ENCODE measurements around the gene ARHGAP10.

The ARHGAP10 gene

GRCh38 chr4:147923854-147924253 lies 192.0 kb downstream of the ARHGAP10 start:
- no peaks in the 10 kb centered on the region for H3K36me3 ChIP-seq (ENCODE audit: control insufficient read depth, insufficient read depth, low read length)
- no peaks in the 10 kb centered on the region for H3K9me3 ChIP-seq (ENCODE audit: control insufficient read depth, insufficient read depth, low read length)
- H3K27ac ChIP-seq (ENCODE audit: low read length) = no peak overlapping the region
- H3K4me1 ChIP-seq (ENCODE audit: control insufficient read depth, insufficient read depth, low read length) = peaks cover 2% of the 10 kb centered on the region; the same call in 1 of the 2 replicates
- no peaks in the 10 kb centered on the region for H3K27me3 ChIP-seq (ENCODE audit: control insufficient read depth, insufficient read depth, low read length)
- no peak for DNase-seq (ENCODE audit: low read depth, low spot score)
- H3K4me3 ChIP-seq (ENCODE audit: low read length) = no peak overlapping the region
- no CpG with 5 or more reads among the region's 4 CpGs for WGBS (ENCODE audit: insufficient coverage, insufficient read length)

- H3K27me3 ChIP-seq (ENCODE audit: control insufficient read depth, insufficient read depth, low read length) = no peaks in the 10 kb centered on the region
- H3K36me3 ChIP-seq (ENCODE audit: control insufficient read depth, insufficient read depth, low read length) = no peaks in the 10 kb centered on the region
- H3K27ac ChIP-seq (ENCODE audit: low read length) = no peak overlapping the region
- no peaks in the 10 kb centered on the region for H3K9me3 ChIP-seq (ENCODE audit: control insufficient read depth, insufficient read depth, low read length)
- peaks cover 2% of the 10 kb centered on the region; the same call in 1 of the 2 replicates for H3K4me1 ChIP-seq (ENCODE audit: control insufficient read depth, insufficient read depth, low read length)
- peak; percentile 25 for DNase-seq (ENCODE audit: low read depth, low spot score)
- no CpG with 5 or more reads among the region's 3 CpGs for WGBS (ENCODE audit: insufficient coverage, insufficient read length)
- H3K4me3 ChIP-seq (ENCODE audit: low read length) = no peak overlapping the region
Measured at GRCh38 chr4:147924604-147925412, 192.9 kb downstream of the ARHGAP10 start.

GRCh38 chr4:147927377-147928137 lies 195.7 kb downstream of the ARHGAP10 start:
- H3K36me3 ChIP-seq (ENCODE audit: control insufficient read depth, insufficient read depth, low read length) = no peaks in the 10 kb centered on the region
- H3K4me1 ChIP-seq (ENCODE audit: control insufficient read depth, insufficient read depth, low read length) = peaks cover 2% of the 10 kb centered on the region; the same call in 1 of the 2 replicates
- H3K27ac ChIP-seq (ENCODE audit: low read length) = no peak overlapping the region
- no peak overlapping the region for H3K4me3 ChIP-seq (ENCODE audit: low read length)
- H3K9me3 ChIP-seq (ENCODE audit: control insufficient read depth, insufficient read depth, low read length) = no peaks in the 10 kb centered on the region
- H3K27me3 ChIP-seq (ENCODE audit: control insufficient read depth, insufficient read depth, low read length) = no peaks in the 10 kb centered on the region
- no CpG with 5 or more reads among the region's 11 CpGs for WGBS (ENCODE audit: insufficient coverage, insufficient read length)
- DNase-seq (ENCODE audit: low read depth, low spot score) = no peak

- Histone ChIP-seq H3K9me3 (ENCODE audit: control insufficient read depth, insufficient read depth, low read length) (no peaks in the 10 kb centered on the region), H3K4me1 (ENCODE audit: control insufficient read depth, insufficient read depth, low read length) (peaks cover 2% of the 10 kb centered on the region; the same call in 1 of the 2 replicates), H3K27me3 (ENCODE audit: control insufficient read depth, insufficient read depth, low read length) (no peaks in the 10 kb centered on the region), H3K36me3 (ENCODE audit: control insufficient read depth, insufficient read depth, low read length) (no peaks in the 10 kb centered on the region), H3K4me3 (ENCODE audit: low read length) (no peak overlapping the region), H3K27ac (ENCODE audit: low read length) (no peak overlapping the region)
- DNase-seq (ENCODE audit: low read depth, low spot score) = no peak
- WGBS (ENCODE audit: insufficient coverage, insufficient read length) = no CpG with 5 or more reads among the region's 5 CpGs
Measured at GRCh38 chr4:147928400-147928799, 196.5 kb downstream of the ARHGAP10 start.

- no peak overlapping the region for H3K4me3 ChIP-seq (ENCODE audit: low read length)
- H3K27ac ChIP-seq (ENCODE audit: low read length) = no peak overlapping the region
- H3K27me3 ChIP-seq (ENCODE audit: control insufficient read depth, insufficient read depth, low read length) = no peaks in the 10 kb centered on the region
- peaks cover 2% of the 10 kb centered on the region; the same call in 1 of the 2 replicates for H3K4me1 ChIP-seq (ENCODE audit: control insufficient read depth, insufficient read depth, low read length)
- no peaks in the 10 kb centered on the region for H3K9me3 ChIP-seq (ENCODE audit: control insufficient read depth, insufficient read depth, low read length)
- H3K36me3 ChIP-seq (ENCODE audit: control insufficient read depth, insufficient read depth, low read length) = no peaks in the 10 kb centered on the region
- no peak for DNase-seq (ENCODE audit: low read depth, low spot score)
- no CpG with 5 or more reads among the region's 1 CpG for WGBS (ENCODE audit: insufficient coverage, insufficient read length)
Measured at GRCh38 chr4:147929746-147930145, 197.9 kb downstream of the ARHGAP10 start.

GRCh38 chr4:147933316-147933715 lies 201.4 kb downstream of the ARHGAP10 start:
- WGBS (ENCODE audit: insufficient coverage, insufficient read length) = no CpG with 5 or more reads among the region's 4 CpGs
- H3K36me3 ChIP-seq (ENCODE audit: control insufficient read depth, insufficient read depth, low read length) = no peaks in the 10 kb centered on the region
- no peaks in the 10 kb centered on the region for H3K27me3 ChIP-seq (ENCODE audit: control insufficient read depth, insufficient read depth, low read length)
- H3K4me3 ChIP-seq (ENCODE audit: low read length) = no peak overlapping the region
- DNase-seq (ENCODE audit: low read depth, low spot score) = no peak
- no peak overlapping the region for H3K27ac ChIP-seq (ENCODE audit: low read length)
- H3K4me1 ChIP-seq (ENCODE audit: control insufficient read depth, insufficient read depth, low read length) = no peaks in the 10 kb centered on the region
- no peaks in the 10 kb centered on the region for H3K9me3 ChIP-seq (ENCODE audit: control insufficient read depth, insufficient read depth, low read length)

- Histone ChIP-seq H3K4me3 (ENCODE audit: low read length) (no peak overlapping the region), H3K27me3 (ENCODE audit: control insufficient read depth, insufficient read depth, low read length) (no peaks in the 10 kb centered on the region), H3K9me3 (ENCODE audit: control insufficient read depth, insufficient read depth, low read length) (no peaks in the 10 kb centered on the region), H3K4me1 (ENCODE audit: control insufficient read depth, insufficient read depth, low read length) (no peaks in the 10 kb centered on the region), H3K27ac (ENCODE audit: low read length) (no peak overlapping the region), H3K36me3 (ENCODE audit: control insufficient read depth, insufficient read depth, low read length) (no peaks in the 10 kb centered on the region)
- no peak for DNase-seq (ENCODE audit: low read depth, low spot score)
- no CpG with 5 or more reads among the region's 3 CpGs for WGBS (ENCODE audit: insufficient coverage, insufficient read length)
Measured at GRCh38 chr4:147933779-147934178, 201.9 kb downstream of the ARHGAP10 start.

- Histone ChIP-seq H3K9me3 (ENCODE audit: control insufficient read depth, insufficient read depth, low read length) (no peaks in the 10 kb centered on the region; the same call in 1 of the 2 replicates), H3K4me3 (ENCODE audit: low read length) (no peak overlapping the region), H3K27ac (ENCODE audit: low read length) (no peak overlapping the region), H3K4me1 (ENCODE audit: control insufficient read depth, insufficient read depth, low read length) (no peaks in the 10 kb centered on the region), H3K27me3 (ENCODE audit: control insufficient read depth, insufficient read depth, low read length) (no peaks in the 10 kb centered on the region), H3K36me3 (ENCODE audit: control insufficient read depth, insufficient read depth, low read length) (no peaks in the 10 kb centered on the region)
- WGBS (ENCODE audit: insufficient coverage, insufficient read length) = no CpG with 5 or more reads among the region's 5 CpGs
- DNase-seq (ENCODE audit: low read depth, low spot score) = no peak
Measured at GRCh38 chr4:147938496-147938895, 206.6 kb downstream of the ARHGAP10 start.

GRCh38 chr4:147940171-147940570 lies 208.3 kb downstream of the ARHGAP10 start:
- DNase-seq (ENCODE audit: low read depth, low spot score) = no peak
- Histone ChIP-seq H3K27me3 (ENCODE audit: control insufficient read depth, insufficient read depth, low read length) (no peaks in the 10 kb centered on the region), H3K27ac (ENCODE audit: low read length) (no peak overlapping the region), H3K36me3 (ENCODE audit: control insufficient read depth, insufficient read depth, low read length) (no peaks in the 10 kb centered on the region), H3K4me3 (ENCODE audit: low read length) (no peak overlapping the region), H3K4me1 (ENCODE audit: control insufficient read depth, insufficient read depth, low read length) (no peaks in the 10 kb centered on the region), H3K9me3 (ENCODE audit: control insufficient read depth, insufficient read depth, low read length) (no peaks in the 10 kb centered on the region; the same call in 1 of the 2 replicates)
- WGBS (ENCODE audit: insufficient coverage, insufficient read length) = no CpG with 5 or more reads among the region's 4 CpGs

GRCh38 chr4:147941373-147941772 lies 209.5 kb downstream of the ARHGAP10 start:
- Histone ChIP-seq H3K4me3 (ENCODE audit: low read length) (no peak overlapping the region), H3K36me3 (ENCODE audit: control insufficient read depth, insufficient read depth, low read length) (no peaks in the 10 kb centered on the region), H3K9me3 (ENCODE audit: control insufficient read depth, insufficient read depth, low read length) (no peaks in the 10 kb centered on the region; the same call in 1 of the 2 replicates), H3K27me3 (ENCODE audit: control insufficient read depth, insufficient read depth, low read length) (no peaks in the 10 kb centered on the region), H3K27ac (ENCODE audit: low read length) (no peak overlapping the region), H3K4me1 (ENCODE audit: control insufficient read depth, insufficient read depth, low read length) (no peaks in the 10 kb centered on the region)
- WGBS (ENCODE audit: insufficient coverage, insufficient read length) = no CpG with 5 or more reads among the region's 2 CpGs
- no peak for DNase-seq (ENCODE audit: low read depth, low spot score)
